Hepatocyte (in vitro differentiated cells): Measurements from ENCODE around the gene FAM174C. TPM values are rescaled to one million over a fixed set of nuclear protein-coding genes. Genes with fewer than 3 reads are reported as not detected.

Experiments
- DNase-seq: peaks from one replicate; pipeline ENCODE4 v3.0.0-alpha.2; 2016; ENCODE audit warnings: low spot score
- H2AFZ ChIP-seq: fragments of 200-600 bp; sonication (generic); 2 replicates; pipeline ENCODE4 v1.6.0; 2016; ENCODE audit warnings: antibody characterized with exemption, mild to moderate bottlenecking
- H3K27ac ChIP-seq: fragments of 200-600 bp; sonication (generic); 2 replicates; pipeline ENCODE4 v1.5.1; 2016; ENCODE audit warnings: mild to moderate bottlenecking
- H3K27me3 ChIP-seq: fragments of 200-600 bp; sonication (generic); 2 replicates; pipeline ENCODE4 v1.6.1; 2016
- H3K36me3 ChIP-seq: fragments of 200-600 bp; sonication (generic); replicated peaks from 2 replicates; pipeline ENCODE4 v1.5.1; 2016; ENCODE audit warnings: low read depth; ENCODE audit not compliant: insufficient read depth
- H3K4me1 ChIP-seq: fragments of 200-600 bp; sonication (generic); 2 replicates; pipeline ENCODE4 v1.5.1; 2016; ENCODE audit warnings: mild to moderate bottlenecking, moderate library complexity; ENCODE audit not compliant: insufficient read depth
- H3K4me2 ChIP-seq: fragments of 200-600 bp; sonication (generic); 2 replicates; pipeline ENCODE4 v1.6.0; 2016
- H3K4me3 ChIP-seq: fragments of 200-600 bp; sonication (generic); 2 replicates; pipeline ENCODE4 v1.5.1; 2016; ENCODE audit warnings: mild to moderate bottlenecking
- H3K79me2 ChIP-seq: fragments of 200-600 bp; sonication (generic); 2 replicates; pipeline ENCODE4 v1.6.0; 2017; ENCODE audit warnings: mild to moderate bottlenecking
- H3K9me2 ChIP-seq: fragments of 200-600 bp; sonication (generic); replicated peaks from 2 replicates; pipeline ENCODE4 v1.6.0; 2017; ENCODE audit warnings: mild to moderate bottlenecking; ENCODE audit not compliant: insufficient read depth
- H3K9me3 ChIP-seq: fragments of 200-600 bp; sonication (generic); 2 replicates; pipeline ENCODE4 v1.5.1; 2016; ENCODE audit warnings: low read depth, mild to moderate bottlenecking
- H4K20me1 ChIP-seq: fragments of 200-600 bp; sonication (generic); 2 replicates; pipeline ENCODE4 v1.6.0; 2016; ENCODE audit warnings: mild to moderate bottlenecking; ENCODE audit not compliant: insufficient read depth, poor library complexity, severe bottlenecking
- EZH2 ChIP-seq: fragments of 200-600 bp; sonication (generic); IDR thresholded peaks from 2 replicates; pipeline ENCODE4 v1.6.1; 2016; ENCODE audit warnings: antibody characterized with exemption, mild to moderate bottlenecking, borderline replicate concordance
- EZH2phosphoT487 ChIP-seq: fragments of 200-600 bp; sonication (generic); IDR thresholded peaks from one replicate; pipeline ENCODE4 v1.6.1; 2018; ENCODE audit warnings: antibody characterized with exemption, mild to moderate bottlenecking, low read depth, moderate library complexity; ENCODE audit not compliant: unreplicated experiment, severe bottlenecking
- WGBS: methylation state at CpG from one replicate; pipeline ENCODE4 v1.1.6; 2016; ENCODE audit warnings: low lambda C conversion rate; ENCODE audit errors: missing lambda C conversion rate; 5-methylcytosine and 5-hydroxymethylcytosine counted together
- polyA plus RNA-seq: library from polyadenylated mRNA; unstranded; fragments of >200 nt; fragmentation: Nextera tagmentation; extraction: Ambion mirVana; gene quantifications from 2 replicates; pipeline ENCODE4 v1.2.1, GENCODE V29; 2016
- total RNA-seq: library from RNA; depleted of rRNA; stranded (reverse); fragments of >200 nt; gene quantifications from 2 replicates; pipeline ENCODE4 v1.2.3, GENCODE V29; 2014
- TF ChIP-seq, protein P1 (sequence below): fragments of 200-600 bp; sonication (generic); IDR thresholded peaks from 2 replicates; pipeline ENCODE4 v1.5.1; 2016; ENCODE audit warnings: antibody characterized with exemption, mild to moderate bottlenecking; ENCODE audit not compliant: poor library complexity

The FAM174C gene
- total and polyA plus RNA-seq, 2 experiments from 2014 or later = 25.5 to 79.9 TPM

DNA sequence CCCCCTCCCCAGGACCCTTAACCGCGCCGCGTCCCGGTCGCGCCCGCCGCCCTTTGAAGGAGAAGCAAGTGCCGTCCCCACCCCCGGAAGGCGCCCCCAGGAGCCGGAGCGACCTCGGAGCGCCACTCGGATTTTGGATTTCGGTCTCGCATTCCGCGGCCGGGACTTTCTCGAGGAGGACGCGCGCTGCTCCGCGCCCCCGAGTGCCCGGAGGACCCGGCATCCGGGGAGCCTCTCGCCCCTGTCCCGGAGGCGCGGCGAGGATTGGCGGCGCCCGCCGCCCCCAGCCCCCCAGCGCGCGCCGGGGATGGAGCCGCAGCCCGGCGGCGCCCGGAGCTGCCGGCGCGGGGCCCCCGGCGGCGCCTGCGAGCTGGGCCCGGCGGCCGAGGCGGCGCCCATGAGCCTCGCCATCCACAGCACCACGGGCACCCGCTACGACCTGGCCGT, 25.3 kb upstream of the FAM174C start:
- Histone ChIP-seq H3K9me3 (no peaks in the 10 kb centered on the region), H3K27me3 (no peaks in the 10 kb centered on the region), H3K4me1 (peaks cover 43% of the 10 kb centered on the region), H3K36me3 (no peaks in the 10 kb centered on the region), H3K4me3 (peak overlapping the region; percentile 98), H3K9me2 (no peaks in the 10 kb centered on the region), H2AFZ (no peak overlapping the region), H3K79me2 (peaks cover 46% of the 10 kb centered on the region), H3K4me2 (peak overlapping the region; percentile 91), H3K27ac (peak overlapping the region; percentile 98), H4K20me1 (peaks cover 24% of the 10 kb centered on the region)
- no peak for TF ChIP-seq EZH2
- TF ChIP-seq EZH2phosphoT487 = no peak
- TF ChIP-seq, protein P1, sequence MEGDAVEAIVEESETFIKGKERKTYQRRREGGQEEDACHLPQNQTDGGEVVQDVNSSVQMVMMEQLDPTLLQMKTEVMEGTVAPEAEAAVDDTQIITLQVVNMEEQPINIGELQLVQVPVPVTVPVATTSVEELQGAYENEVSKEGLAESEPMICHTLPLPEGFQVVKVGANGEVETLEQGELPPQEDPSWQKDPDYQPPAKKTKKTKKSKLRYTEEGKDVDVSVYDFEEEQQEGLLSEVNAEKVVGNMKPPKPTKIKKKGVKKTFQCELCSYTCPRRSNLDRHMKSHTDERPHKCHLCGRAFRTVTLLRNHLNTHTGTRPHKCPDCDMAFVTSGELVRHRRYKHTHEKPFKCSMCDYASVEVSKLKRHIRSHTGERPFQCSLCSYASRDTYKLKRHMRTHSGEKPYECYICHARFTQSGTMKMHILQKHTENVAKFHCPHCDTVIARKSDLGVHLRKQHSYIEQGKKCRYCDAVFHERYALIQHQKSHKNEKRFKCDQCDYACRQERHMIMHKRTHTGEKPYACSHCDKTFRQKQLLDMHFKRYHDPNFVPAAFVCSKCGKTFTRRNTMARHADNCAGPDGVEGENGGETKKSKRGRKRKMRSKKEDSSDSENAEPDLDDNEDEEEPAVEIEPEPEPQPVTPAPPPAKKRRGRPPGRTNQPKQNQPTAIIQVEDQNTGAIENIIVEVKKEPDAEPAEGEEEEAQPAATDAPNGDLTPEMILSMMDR = no peak
- WGBS = 2% methylated on average over 30 of the region's 67 CpGs
- no peak for DNase-seq

DNA sequence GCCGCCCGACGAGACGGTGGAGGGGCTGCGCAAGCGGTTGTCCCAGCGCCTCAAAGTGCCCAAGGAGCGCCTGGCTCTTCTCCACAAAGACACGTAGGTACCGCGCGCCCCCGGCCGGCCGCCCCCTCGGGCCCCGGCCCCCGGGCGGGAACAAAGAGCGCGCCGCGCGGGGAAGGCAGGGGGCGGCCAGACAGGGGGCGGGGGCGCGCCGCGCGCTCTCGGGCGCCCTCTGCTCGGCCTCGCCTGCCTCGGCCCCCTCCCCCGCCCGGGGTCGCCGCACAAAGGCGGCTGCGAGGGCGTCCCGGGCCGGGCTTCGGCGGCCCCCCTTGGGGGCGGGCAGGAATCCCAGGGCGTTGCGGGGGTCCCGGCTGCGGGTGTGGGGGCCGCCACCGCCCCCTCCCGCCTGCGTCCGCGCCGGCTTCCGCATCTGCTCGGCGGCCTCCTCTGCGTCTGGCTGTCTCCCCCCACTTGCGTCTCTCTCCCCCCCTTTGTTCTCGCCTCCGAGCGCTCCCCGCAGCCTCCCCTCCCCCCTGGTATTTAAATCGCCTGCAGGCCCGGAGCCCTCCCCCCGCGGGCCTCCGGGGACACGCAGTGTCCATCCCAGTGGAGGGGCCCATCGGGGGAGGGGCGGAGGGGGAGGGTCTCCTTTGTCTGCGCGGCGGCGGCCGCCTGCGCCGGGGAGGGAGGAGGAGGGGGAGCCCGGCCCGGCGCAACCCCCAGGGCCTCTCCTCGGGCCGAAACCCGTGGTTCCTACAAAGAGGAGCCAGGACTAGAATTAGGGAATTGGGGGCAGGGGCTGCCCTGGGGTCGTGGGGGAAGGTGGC, 24.7 kb upstream of the FAM174C start:
- Histone ChIP-seq H2AFZ (no peak overlapping the region), H3K9me2 (no peaks in the 10 kb centered on the region), H4K20me1 (peaks cover 26% of the 10 kb centered on the region), H3K79me2 (peaks cover 53% of the 10 kb centered on the region), H3K36me3 (no peaks in the 10 kb centered on the region), H3K27me3 (no peaks in the 10 kb centered on the region), H3K27ac (peak overlapping the region; percentile 98), H3K9me3 (no peaks in the 10 kb centered on the region), H3K4me3 (peak overlapping the region; percentile 98), H3K4me1 (peaks cover 42% of the 10 kb centered on the region), H3K4me2 (peak overlapping the region; percentile 91)
- DNase-seq = peak; percentile 87
- WGBS = no CpG with 5 or more reads among the region's 90 CpGs
- TF ChIP-seq EZH2 = no peak
- TF ChIP-seq, protein P1 = no peak
- no peak for TF ChIP-seq EZH2phosphoT487

DNA sequence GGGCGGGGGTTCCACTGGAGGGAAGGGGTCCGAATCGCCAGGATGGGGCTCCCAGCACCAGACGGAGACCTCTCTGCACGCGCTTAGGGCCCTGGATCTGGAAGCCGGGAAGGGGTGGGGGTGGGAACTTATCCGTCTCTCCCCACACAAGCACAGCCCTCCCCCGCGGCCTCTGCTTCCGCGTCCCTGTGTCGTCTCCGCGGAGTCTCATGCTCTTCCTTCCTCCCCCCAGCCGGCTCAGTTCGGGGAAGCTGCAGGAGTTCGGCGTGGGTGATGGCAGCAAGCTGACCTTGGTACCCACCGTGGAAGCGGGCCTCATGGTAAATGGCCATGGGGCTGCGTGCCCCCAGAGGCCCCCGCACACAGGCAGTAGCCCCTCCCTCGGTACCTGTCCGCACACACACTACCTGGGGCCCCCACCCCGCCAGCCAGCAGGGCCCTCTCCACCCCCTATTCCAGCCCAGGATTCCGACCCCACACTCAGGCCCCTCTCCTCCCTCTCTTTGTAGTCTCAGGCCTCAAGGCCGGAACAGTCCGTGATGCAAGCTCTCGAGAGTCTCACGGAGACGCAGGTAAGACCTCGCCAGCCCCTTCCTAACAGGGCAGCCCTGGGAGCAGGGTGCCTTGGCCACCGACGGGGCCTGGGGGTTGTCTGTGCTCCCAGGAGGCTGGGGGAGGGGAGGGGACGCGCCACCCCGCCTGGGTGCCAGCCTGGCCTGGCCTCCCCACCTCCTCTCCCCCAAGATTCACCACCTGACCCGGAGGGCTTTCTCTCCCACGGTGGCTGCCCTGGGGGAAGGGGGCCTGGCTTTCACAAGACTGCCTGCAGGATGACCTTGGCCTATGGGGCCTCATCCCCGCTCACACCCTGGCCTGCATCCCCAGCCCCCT, 23.8 kb upstream of the FAM174C start:
- no peaks in the 10 kb centered on the region for H3K36me3 ChIP-seq
- no peak overlapping the region for H2AFZ ChIP-seq
- TF ChIP-seq, protein P1 = no peak
- TF ChIP-seq EZH2phosphoT487 (no peak), EZH2 (no peak)
- H3K27me3 ChIP-seq = no peaks in the 10 kb centered on the region
- peak overlapping the region; percentile 98 for H3K27ac ChIP-seq
- peak overlapping the region; percentile 98 for H3K4me3 ChIP-seq
- peak overlapping the region; percentile 91 for H3K4me2 ChIP-seq
- no peaks in the 10 kb centered on the region for H3K9me3 ChIP-seq
- no peaks in the 10 kb centered on the region for H3K9me2 ChIP-seq
- H4K20me1 ChIP-seq = peaks cover 30% of the 10 kb centered on the region
- WGBS = 4% methylated on average over 14 of the region's 41 CpGs
- peaks cover 62% of the 10 kb centered on the region for H3K79me2 ChIP-seq
- H3K4me1 ChIP-seq = peaks cover 36% of the 10 kb centered on the region
- DNase-seq = peak; percentile 84
